NCI-H2107 (cell line): ENCODE data around the gene MTAP.

Experiments used
- DNase-seq: peaks from one replicate; lab custom pipeline; 2025; lab: John Stamatoyannopoulos, UW

MTAP gene

GRCh38 chr9:21804791-21805190 is 2.4 kb downstream of the MTAP start:
- DNase-seq, result no peak

- DNase-seq, result no peak
Measured at GRCh38 chr9:21806644-21807043, 4.2 kb downstream of the MTAP start.

DNA sequence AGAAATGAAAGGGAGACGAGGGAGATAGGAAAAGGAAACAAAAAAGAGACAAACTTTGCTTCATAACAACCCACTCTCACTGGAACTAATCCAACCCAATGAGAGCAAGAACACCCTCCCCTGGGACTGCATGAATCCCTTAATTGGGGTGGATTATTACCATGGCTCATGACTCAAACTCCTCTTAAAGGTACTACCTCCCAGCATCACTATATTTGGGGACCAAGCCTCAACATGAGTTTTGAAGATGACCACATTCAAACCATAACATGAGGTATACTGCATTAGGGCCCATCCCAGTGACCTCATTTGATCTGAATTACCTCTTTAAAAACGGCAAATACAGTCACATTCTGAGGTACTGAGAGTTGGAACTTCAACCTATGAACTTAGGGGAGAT is 8.0 kb downstream of the MTAP start:
- DNase-seq, result no peak

DNA sequence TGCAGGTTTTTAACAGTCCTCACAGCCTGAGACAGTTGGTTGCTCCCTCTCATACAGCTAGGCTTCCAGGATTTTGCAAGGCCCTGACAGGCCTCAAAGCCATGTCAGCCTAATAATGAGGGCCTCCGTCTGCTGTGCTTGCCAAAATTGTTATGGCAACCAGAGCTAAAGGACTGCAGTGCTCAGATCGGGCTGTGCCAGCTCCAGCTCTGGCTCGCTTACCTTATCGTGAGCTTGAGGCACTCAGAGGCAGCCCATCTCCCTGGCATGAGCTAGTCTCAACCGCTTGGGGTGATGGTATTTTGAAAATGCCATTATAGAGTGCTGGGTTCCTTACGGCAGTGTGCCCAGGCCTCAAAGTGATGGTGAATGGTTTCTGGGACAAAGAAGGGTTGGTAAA is 8.4 kb downstream of the MTAP start:
- no peak for DNase-seq

DNA sequence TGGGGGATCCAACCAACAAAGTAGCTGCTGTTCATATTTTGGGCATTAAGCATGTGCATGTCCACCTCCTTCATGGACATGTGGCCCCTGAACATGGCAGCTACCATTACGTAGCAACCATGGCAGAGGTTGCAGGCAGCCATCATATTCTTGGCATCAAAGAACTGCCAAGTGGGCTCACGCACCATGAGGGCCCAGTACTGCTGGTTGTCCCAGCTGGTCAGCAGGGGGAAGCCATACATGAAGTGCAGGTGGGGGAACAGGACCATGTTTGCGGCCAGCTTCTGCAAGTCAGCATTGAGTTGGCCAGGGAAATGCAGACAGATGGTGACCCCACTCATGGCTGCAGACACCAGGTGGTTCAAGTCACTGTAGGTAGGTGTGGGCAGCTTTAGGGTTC is 9.5 kb downstream of the MTAP start:
- no peak for DNase-seq

GRCh38 chr9:21812415-21812814 is 10.0 kb downstream of the MTAP start:
- DNase-seq, result no peak

GRCh38 chr9:21812946-21813568 is 10.6 kb downstream of the MTAP start:
- peak; percentile 34 for DNase-seq

- peak; percentile 56 for DNase-seq
Measured at GRCh38 chr9:21813575-21814473, 11.4 kb downstream of the MTAP start.

DNA sequence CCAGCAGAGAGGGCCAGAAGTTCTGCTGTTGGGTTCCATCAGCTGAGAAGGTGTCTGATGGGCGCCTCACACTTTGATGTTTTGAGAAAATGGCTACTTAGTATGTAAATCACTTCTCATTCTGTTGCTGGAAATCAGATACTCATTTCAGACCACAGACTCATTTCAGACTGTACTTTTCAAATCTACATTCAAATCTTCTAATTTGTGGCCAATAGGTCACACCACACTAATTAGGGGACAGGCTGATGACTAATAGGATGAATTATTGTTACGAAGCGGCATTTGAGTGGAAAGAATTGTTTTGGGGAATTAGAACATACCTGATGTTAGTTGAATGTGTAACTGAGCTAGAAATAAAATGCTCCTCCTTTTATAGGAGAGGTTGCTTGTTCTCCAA is 13.2 kb downstream of the MTAP start:
- DNase-seq, result no peak

GRCh38 chr9:21817176-21817575 is 14.7 kb downstream of the MTAP start:
- no peak for DNase-seq

DNA sequence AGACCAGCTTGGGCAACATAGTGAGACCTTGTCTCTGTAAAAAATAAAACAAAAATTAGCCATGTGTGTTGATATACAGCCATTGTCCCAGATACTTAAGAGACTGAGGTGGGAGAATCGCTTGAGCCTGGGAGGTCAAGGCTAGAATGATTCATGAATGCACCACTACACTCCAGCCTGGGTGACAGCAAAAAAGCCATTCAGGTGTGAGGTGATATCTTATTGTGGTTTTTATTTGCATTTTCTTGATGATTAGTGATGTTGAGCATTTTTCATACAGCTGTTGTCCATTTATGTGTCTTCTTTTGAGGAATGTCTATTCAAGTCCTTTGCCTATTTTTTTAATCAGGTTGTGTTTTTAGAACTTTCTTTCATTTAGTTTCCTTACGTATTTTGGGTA is 23.2 kb downstream of the MTAP start:
- DNase-seq, result no peak

- DNase-seq, result no peak
Measured at GRCh38 chr9:21828853-21829410, 26.5 kb downstream of the MTAP start.

DNA sequence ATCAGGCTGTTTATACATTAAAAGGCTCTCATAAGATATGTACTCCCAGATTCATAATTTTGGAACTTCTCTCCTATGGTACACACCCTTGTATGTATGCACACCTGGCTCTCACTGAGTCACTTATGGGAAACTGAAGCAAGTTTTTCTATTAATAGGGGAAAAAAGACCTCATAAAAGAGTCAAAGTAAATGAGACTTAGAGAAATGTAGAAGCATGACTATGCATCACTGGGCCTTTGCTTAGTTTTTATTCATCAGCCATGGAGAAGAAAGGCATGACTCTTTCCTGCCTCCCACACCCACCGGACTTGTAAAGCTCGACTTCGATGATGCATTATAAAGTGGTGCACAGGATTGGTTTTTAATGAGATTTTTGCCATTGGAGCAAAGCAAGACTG is 28.2 kb downstream of the MTAP start:
- DNase-seq, result no peak

DNA sequence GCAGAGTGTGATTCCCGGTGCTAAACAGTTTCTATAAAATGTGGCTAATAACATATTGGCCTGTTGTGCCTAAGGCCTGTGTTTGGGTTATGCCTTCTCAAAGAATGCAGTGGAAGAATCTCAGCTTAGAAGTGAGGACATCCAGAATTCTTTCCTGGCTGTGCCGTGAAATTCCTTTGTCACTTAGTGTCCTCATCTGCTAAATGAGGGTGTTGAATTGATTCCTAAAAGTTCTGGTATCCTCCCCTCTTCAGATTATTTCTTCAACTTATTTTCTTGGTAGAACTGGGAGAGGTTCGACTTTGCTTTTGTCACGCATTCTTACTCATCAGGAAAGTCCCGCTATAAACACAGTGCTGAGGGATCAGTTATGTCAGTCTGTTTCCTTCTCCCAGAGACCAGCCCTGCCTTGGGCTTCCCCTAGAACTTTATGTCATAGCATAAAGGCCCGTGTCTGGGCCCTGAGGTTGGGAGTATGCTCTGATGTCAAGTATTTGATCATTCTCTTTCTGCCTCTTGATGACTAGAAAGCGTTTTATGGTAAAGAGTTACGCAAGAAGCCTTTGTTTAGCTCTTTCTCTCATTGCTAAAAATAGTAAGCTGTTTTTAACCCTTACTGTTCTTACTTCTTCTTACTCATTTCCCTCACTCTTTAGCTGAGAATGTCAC is 29.5 kb downstream of the MTAP start:
- no peak for DNase-seq

DNA sequence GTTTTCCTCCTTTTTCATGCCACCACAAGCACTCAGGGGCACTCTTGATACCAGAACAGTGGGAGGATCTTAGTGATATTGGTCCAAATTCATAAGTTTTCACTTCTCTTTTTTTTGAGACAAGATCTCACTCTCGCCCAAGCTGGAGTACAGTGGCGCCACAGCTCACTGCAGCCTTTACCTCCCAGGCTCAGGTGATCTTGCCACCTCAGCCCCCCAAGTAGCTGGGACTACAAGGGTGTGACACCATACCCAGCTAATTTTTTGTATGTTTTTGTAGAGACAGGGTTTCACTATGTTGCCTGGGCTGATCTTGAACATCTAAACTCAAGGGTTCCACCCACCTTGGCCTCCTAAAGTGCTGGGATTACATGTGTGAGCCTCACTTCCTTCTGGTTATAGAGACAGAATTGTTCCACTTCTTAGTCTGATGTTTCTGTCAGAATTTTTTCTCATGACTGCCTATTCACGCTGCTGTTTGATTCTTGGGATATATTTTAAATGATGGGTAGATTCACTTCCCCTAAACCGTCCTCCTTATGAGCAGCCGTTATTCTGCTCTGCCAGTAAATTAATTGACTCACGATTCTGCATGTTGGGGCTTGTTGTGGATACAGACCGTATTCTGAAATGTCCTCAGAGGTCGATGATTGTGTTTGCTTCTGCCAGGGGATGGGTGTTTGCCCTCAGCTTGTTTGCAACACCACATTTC is 30.8 kb downstream of the MTAP start:
- no peak for DNase-seq

- DNase-seq, result no peak
Measured at GRCh38 chr9:21835121-21835520, 32.7 kb downstream of the MTAP start.

GRCh38 chr9:21836437-21837161 is 34.2 kb downstream of the MTAP start:
- DNase-seq, result no peak

DNA sequence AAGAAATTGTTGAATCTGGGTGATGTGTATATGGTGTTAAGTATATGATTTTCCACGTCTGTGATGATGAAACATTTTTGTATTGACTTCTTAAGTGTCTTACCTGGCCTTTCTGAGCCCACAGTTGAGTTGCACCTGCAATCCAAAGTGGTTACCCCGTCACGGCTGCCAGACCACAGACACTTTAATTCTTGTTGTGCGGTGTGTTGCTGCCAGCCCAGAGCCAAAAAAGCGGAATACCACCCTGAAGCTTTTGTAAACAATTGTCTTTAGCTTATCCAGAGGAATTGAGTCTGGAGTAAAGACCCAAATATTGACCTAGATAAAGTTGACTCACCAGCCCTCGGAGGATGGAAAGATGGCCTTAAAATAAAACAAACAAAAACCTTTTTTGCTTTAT is 35.1 kb downstream of the MTAP start:
- DNase-seq, result peak; percentile 11

DNA sequence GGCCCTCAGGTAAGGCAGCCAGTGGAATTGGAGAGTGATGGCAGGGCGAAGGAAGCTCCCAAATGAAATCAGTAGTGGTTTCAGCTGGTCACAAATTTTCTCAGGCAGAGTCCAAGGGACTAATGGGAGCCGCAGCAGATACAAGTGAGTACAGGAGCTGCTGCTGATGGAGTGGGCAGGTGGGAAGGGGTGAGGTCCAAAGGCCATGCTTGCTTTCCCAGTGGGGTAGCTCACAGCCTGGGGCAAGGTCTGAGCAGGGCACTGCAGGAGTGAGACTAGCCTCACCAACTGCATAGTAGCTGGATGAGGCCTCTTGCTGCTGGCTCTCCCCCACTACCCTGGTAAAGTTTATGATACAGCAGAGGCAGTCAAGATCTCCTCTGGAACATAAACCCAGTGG is 38.2 kb downstream of the MTAP start:
- DNase-seq, result no peak

- no peak for DNase-seq
Measured at GRCh38 chr9:21841133-21841532, 38.7 kb downstream of the MTAP start.

GRCh38 chr9:21848615-21849014 is 46.2 kb downstream of the MTAP start:
- DNase-seq, result no peak
